RWPE2 (cell line): ENCODE measurements around the gene GTPBP3.

Experiments
- ATAC-seq: fragments of 200-7000 bp; cut with Tn5 transposase; 3 replicates; pipeline ENCODE4 v1.9.1; 2021; ENCODE audit warnings: low read depth
- DNase-seq: peaks from one replicate; pipeline ENCODE4 v3.0.0-alpha.2; 2020; ENCODE audit warnings: low spot score
- H3K27ac ChIP-seq: fragments of 450-650 bp; 2 replicates; pipeline ENCODE4 v1.5.1; 2017; ENCODE audit warnings: mild to moderate bottlenecking; ENCODE audit not compliant: poor library complexity, severe bottlenecking
- H3K27me3 ChIP-seq: fragments of 250-450 bp; sonication (Bioruptor Pico); 2 replicates; pipeline ENCODE4 v1.5.1; 2021; ENCODE audit warnings: mild to moderate bottlenecking, moderate library complexity; ENCODE audit not compliant: insufficient read depth, poor library complexity, severe bottlenecking
- H3K36me3 ChIP-seq: fragments of 250-450 bp; sonication (Bioruptor Pico); 2 replicates; pipeline ENCODE4 v1.5.1; 2020; ENCODE audit warnings: low read depth, mild to moderate bottlenecking, moderate library complexity
- H3K4me1 ChIP-seq: fragments of 250-450 bp; sonication (Bioruptor Pico); 2 replicates; pipeline ENCODE4 v1.5.1; 2021; ENCODE audit warnings: mild to moderate bottlenecking, moderate library complexity; ENCODE audit not compliant: insufficient read depth, poor library complexity, severe bottlenecking
- H3K4me3 ChIP-seq: fragments of 250-450 bp; sonication (Bioruptor Pico); 2 replicates; pipeline ENCODE4 v1.5.1; 2021; ENCODE audit warnings: mild to moderate bottlenecking, moderate library complexity; ENCODE audit not compliant: severe bottlenecking
- H3K9me3 ChIP-seq: fragments of 250-450 bp; sonication (Bioruptor Pico); 2 replicates; pipeline ENCODE4 v1.5.1; 2021; ENCODE audit warnings: mild to moderate bottlenecking, moderate library complexity; ENCODE audit not compliant: severe bottlenecking
- TF ChIP-seq, protein P1 (sequence below): fragments of 450-650 bp; IDR thresholded peaks from one replicate; pipeline ENCODE4 v1.5.1; 2017; ENCODE audit warnings: mild to moderate bottlenecking, moderate library complexity; ENCODE audit not compliant: poor library complexity, severe bottlenecking

GTPBP3 gene

DNA sequence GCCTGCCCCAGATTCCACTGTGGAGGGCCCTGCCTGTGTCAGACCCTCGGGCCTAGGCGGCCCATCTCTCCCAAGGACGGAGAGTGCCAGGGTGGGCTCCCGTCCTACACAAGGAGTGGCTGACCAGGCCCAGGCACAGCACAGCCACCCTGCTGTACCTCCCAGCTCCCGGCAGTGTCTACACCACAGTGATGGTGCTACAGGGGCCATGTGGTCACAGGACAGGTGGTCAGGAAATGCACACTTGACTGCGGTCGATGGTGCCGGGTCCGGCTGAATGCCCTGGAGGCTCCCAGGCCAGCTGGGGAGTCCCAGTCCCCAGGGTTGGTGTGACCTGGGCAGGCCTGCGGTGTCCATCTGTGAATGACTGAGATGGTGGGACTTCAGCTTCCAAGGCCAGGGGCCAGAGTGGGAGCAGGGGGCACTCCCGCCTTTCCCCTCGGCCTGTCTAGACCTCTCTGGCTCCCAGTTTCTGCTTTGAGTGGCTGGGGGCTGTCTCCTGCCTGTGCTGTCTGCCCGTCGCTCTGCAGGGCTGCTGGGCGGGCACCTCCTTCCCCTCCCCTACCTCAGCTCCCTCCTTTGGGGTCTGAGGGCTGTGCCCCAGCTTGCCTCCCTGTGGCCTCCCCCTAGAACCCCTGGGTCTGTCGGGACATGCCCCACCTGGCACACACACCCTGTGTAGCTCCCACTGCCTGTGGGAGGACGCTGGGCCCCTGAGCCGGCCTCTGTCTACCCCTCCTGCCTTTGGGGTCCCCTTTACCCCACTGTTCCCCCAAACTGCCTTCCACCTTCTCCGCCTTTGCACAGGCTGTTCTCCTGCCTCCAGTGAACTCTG lies 15.5 kb upstream of the GTPBP3 start:
- Histone ChIP-seq H3K4me3 (no peak overlapping the region), H3K27me3 (no peaks in the 10 kb centered on the region), H3K27ac (no peak overlapping the region), H3K36me3 (peaks cover 38% of the 10 kb centered on the region), H3K4me1 (peaks cover 20% of the 10 kb centered on the region), H3K9me3 (no peaks in the 10 kb centered on the region)
- TF ChIP-seq, protein P1, sequence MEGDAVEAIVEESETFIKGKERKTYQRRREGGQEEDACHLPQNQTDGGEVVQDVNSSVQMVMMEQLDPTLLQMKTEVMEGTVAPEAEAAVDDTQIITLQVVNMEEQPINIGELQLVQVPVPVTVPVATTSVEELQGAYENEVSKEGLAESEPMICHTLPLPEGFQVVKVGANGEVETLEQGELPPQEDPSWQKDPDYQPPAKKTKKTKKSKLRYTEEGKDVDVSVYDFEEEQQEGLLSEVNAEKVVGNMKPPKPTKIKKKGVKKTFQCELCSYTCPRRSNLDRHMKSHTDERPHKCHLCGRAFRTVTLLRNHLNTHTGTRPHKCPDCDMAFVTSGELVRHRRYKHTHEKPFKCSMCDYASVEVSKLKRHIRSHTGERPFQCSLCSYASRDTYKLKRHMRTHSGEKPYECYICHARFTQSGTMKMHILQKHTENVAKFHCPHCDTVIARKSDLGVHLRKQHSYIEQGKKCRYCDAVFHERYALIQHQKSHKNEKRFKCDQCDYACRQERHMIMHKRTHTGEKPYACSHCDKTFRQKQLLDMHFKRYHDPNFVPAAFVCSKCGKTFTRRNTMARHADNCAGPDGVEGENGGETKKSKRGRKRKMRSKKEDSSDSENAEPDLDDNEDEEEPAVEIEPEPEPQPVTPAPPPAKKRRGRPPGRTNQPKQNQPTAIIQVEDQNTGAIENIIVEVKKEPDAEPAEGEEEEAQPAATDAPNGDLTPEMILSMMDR = no peak
- ATAC-seq = no peak; the same call in 2 of the 3 replicates
- DNase-seq = no peak

DNA sequence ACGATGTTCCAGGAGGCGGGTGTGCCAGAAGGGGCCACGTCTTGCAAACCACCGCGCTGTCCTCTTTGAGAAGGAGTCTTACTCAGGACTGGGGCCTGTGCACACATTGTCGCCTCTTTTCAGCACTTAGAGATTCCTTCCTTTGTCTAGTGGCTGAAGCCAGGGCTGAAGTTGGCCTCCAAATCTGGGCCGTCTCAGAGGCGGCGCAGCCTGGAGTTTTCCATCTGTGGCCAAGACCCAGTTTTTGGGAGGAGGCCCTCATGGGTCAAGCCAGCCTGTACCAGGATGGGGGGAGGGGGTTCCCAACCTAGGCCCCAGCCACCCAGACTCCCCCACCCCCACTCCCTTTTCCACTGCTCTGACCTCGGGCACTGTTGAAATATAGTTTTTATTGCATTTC lies 14.5 kb upstream of the GTPBP3 start:
- TF ChIP-seq, protein P1 = no peak
- no peak overlapping the region for H3K4me3 ChIP-seq
- DNase-seq (no peak), ATAC-seq (no peak)
- no peaks in the 10 kb centered on the region for H3K27me3 ChIP-seq
- peaks cover 31% of the 10 kb centered on the region for H3K36me3 ChIP-seq
- H3K27ac ChIP-seq = no peak overlapping the region
- H3K9me3 ChIP-seq = no peaks in the 10 kb centered on the region
- H3K4me1 ChIP-seq = peaks cover 15% of the 10 kb centered on the region

DNA sequence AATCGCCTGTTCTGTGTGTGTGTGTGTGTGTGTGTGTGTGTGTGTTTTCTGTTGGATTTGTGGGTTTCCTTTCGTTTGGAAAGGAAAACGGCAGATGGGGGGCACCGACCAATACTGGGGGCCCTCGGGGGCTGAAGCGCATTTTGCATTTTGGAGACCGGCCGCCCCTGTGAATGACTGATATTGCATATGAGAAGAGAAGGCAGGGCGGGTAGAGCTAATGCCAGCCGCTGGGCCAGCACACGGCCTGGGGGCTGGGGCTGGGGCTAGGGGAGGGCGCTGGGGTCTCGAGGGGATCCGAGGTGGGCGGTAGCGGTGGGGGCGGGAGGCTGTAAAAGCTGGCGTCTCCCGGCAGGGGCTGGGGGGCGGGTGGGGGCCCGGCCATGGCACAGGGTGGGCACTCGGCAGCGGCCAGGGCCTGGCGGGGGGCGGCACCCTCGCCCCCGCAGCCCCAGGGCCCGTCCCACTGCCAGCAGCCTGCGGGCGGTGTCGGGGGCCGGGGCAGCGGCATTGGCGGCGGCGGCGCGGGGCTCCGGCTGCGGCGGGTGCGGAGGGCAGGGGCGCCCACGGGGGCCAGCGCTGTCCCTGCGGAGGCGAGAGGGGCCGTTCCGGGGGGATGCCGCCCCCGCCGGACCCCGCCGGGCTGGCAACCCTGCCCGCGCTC lies 13.9 kb upstream of the GTPBP3 start:
- DNase-seq = no peak
- Histone ChIP-seq H3K36me3 (peaks cover 25% of the 10 kb centered on the region), H3K9me3 (no peaks in the 10 kb centered on the region), H3K27ac (no peak overlapping the region), H3K27me3 (no peaks in the 10 kb centered on the region), H3K4me3 (no peak overlapping the region), H3K4me1 (peaks cover 13% of the 10 kb centered on the region)
- no peak for ATAC-seq
- TF ChIP-seq, protein P1 = no peak

DNA sequence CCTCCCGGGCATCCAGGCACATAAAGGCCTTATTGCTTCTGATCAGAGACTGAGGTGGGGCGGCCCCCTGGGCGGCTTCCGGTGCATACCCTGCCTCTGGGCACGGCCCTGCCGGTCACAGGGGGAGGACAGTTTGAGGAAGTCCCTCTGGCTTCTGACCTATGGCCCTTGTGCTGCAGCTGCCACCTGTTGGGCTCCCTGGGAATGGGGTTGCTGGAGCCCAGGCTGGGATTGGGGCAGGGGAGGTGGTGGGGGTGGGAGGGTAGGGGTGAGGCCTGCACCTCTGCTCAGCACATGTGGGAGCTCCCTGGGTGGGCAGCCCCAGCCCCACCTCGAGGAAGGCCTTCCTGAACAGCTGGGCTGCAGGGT lies 13.4 kb upstream of the GTPBP3 start:
- TF ChIP-seq, protein P1 = no peak
- no peak for ATAC-seq
- no peak for DNase-seq
- Histone ChIP-seq H3K9me3 (no peaks in the 10 kb centered on the region), H3K4me1 (peaks cover 13% of the 10 kb centered on the region), H3K36me3 (peaks cover 20% of the 10 kb centered on the region), H3K27me3 (no peaks in the 10 kb centered on the region), H3K4me3 (no peak overlapping the region), H3K27ac (no peak overlapping the region)
